Stromal cell of bone marrow (primary cell): ENCODE data around the gene IRS1.
A peak's percentile ranks its signal among the peaks of the same experiment; 100 is the strongest.

ENCODE experiments used
- DNase-seq: peaks from one replicate; pipeline ENCODE4 v3.0.0-alpha.2; 2012; ENCODE audit warnings: low read depth

The IRS1 gene

DNA sequence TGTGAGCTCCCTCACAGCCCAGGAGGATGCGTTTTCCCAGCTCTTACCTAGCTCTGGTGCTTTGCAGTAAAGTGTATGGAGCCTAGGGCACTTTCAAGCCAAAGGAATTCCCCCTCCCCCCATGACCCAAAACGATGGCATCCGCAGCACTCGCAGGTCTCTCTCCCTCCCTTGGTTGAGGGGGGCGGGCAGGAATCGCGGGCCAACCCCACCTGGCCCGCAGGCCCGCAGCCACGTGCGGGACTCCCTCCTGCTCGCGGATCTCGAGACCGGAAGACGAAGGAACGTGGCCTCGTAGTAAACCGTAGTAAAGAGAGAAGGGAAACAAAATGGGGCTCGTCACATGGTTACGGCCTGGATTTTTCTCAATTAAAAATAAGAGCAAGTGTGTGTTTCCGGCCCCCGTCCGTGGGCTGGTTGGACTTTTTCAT lies 8.5 kb downstream of the IRS1 start:
- peak; percentile 46 for DNase-seq

DNA sequence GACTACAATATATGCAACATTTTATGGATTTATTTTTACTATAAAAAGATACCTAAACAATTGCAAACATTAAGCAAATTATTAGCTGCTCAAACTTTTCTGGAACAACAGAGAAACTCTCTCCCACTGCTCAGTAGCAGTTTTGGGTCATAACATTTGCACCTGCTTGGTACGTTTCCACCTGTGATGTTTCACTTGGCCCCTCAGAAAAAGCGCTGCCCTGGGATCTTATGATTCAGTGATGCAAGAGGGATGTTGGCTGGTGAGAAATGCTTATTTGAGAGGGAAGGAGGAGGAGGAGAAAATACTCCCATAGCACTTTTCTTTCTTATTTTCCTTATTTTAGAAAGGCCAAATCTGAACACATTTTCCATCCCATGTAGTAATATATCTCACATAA lies 9.2 kb downstream of the IRS1 start:
- no peak for DNase-seq

DNA sequence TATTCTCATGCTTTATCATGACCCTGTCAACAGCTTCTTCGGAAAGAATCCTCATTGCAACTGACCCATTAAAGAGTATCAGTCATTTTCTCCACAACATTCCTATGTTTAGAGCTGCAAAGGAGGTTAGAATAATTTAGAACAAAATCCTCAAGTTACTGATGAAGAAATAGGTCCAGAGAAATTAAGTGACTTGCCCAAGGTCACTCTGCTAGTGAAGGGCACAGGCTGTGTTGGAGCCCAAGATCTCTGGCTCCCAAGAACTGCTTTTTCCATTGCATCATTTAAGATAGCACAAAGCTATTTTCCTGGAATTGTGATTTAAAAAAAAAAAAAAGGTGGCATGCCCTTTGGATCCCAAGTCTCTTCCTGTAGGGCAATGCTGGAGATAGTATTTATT lies 9.6 kb downstream of the IRS1 start:
- no peak for DNase-seq

DNA sequence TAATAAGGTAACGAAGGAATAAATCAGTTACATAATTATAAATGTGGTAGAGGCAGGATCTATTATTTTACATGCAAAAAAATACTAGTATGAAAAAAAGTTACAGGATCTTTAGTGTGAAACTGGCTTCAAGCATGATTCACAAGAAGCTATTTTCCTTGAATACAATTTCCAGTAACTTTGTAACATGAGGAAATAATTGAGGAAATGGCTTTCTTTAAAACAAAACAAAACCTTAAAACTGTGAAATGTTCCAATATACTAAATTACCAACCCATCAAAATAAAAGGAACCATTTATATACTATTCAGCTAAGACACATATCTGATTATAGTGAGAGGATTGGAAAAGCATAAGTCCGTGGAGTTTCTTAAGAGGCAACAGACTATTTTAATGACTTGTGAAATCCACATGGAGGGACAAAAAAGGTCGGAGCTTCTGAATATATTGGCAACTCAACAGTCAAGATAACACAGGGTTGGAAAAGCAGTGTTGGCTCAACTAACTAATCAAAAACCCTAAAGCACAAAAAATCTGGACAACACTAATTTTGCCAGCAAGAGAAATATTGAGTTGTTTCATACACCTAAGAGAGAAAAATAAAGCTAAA lies 10.6 kb downstream of the IRS1 start:
- DNase-seq = no peak

DNA sequence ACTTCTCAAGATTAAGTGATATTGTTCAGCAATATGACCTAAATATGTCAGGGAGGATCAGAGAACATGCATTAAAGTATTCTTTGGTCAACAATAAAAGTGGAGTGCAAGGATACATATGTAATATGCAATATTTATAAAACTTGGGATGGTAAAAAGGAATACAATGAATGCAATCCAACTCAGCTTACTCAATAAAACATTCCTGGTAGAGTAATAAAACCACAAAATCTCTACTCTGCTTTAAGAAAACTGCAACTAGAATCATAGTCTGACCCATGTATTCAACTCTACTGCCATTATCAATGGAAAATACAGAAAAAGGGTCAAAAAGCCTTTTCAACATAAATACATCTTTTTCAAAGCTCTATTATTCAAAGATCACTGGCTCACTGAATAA lies 11.6 kb downstream of the IRS1 start:
- DNase-seq = no peak

DNA sequence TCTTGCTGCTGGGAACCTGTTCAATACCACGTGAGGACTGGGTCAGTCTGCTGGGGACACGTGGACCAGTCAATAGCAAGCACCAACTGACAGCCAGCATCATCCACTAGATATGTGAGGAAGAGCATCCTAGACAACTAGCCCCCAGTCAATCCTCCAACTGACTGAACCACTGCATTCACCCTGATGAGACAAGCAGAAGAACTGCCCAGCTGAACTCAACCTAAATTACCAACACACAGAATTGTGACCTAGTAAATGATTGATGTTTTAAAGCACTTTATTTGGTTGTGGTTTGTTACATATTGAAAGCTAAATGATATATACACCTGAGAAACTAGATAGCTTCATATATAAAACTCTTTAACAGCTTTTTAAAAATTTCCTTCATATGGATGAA lies 15.7 kb downstream of the IRS1 start:
- DNase-seq = no peak

DNA sequence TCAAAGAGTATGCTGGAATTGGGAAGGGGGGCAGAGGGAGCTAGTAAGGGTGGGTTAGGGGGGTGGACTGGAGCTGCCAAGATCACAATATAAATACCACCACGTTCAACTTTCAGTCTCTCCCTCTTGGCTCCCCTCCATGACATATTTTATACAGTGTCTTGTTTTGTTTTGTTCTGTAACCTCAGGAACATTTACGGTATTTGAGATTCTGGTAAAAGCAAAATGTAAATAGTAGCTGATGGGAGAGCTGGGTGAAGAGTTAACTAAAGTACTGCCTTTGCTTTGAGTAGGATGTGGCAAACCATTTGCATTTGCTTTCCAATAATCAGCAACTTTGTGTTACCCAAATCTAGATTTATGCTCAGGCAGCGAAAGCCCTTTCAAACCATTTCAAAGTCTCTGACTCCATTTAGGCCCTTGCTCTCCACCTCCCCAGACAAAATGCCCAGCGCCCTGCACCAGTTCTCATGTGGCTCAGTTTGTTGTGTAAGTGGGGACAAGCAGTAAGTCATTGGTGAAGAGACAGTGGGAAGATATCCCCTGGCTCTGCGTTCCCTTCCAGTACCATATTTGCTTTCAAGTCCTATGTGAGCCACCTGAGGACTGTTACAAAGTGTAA lies 17.4 kb downstream of the IRS1 start:
- no peak for DNase-seq

DNA sequence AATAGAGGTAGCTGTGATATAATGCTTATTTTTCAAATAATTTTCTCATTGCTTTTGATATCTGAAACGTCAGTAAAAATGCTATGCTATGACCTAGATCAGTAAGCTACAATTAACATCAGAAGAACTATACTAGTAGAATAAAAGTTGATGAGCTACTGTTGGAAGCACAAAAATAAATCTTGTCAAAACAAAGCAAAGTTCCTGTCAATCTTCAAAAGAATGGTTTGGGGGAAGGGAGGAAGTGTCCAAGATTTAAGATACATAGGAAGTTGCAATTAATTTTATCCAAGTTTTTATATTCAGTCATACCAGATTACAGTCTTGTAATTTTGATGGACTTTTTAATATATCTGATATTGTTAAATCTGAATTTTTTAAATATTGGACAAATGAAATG lies 19.2 kb downstream of the IRS1 start:
- no peak for DNase-seq

DNA sequence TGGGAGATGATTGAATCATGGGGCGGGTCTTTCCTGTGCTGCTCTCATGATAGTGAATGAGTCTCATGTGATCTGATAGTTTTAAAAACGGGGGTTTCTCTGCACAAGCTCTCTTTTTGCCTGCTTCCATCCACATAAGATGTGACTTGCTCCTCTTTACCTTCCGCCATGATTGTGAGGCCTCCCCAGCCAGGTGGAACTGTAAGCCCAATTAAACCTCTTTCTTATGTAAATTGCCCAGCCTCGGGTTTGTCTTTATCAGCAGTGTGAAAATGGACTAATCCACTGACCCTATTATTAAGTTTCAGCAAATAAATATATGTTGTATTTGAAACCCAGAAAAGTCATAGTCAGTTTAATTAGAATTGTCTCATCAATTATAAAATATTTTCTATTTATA lies 22.0 kb downstream of the IRS1 start:
- no peak for DNase-seq

DNA sequence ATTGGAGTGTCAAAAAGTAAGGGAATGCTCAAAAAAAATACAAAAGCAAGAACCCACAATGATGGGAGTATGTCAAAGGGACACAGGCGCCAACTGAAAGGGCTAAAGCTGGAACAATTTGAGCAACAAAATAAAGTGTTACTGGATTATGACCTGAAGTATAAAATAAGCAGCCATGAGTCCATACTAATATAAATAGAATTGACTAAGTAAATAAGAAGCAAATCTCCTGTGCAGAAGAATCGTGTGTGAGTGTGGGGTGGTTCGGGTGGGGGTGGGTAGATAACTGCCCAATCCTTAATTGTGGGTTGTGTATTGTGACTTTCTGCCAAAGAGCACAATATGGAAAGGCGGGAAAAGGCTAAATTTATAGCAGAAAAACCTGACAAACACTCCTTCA lies 23.5 kb downstream of the IRS1 start:
- DNase-seq = no peak

DNA sequence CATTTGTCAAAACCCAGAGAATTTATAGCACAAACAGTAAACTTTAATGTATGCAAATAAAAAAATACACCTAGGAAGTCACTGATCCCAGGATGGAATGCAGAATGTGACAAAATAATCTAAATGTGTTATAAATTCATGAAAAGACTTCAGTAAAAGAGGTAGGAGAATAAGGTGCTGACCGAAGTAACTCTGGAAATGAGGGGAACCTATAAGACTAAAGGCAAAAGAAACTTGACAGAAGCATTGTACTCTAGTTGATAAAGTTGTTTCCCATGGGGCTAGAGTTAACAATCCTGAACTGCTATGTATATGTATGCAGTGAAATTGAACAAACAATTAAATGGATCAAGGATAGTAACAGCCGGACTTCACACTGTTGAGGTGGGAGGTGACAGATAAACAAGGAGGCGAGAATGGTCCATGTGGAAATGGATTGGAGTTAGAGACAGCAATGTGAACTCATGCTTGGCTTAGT lies 24.5 kb downstream of the IRS1 start:
- no peak for DNase-seq

DNA sequence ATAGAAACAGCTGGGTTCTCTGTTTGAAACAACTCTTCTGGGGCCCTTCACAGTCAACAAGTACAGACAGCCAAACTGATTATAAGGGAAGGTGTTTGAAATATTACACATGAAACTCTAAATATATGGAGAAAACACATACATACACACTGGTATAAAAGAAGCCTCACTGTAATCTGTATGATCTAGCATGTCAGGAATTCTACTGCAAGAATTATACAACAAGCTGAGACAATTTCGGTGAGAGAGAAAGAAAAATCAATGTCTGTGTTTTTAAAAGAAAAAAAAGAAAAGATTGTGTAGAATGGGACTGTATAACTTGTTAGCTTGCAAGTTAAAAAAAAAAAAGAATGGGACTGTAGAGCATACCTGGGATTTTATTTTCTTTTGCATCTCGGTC lies 26.3 kb downstream of the IRS1 start:
- DNase-seq = no peak

DNA sequence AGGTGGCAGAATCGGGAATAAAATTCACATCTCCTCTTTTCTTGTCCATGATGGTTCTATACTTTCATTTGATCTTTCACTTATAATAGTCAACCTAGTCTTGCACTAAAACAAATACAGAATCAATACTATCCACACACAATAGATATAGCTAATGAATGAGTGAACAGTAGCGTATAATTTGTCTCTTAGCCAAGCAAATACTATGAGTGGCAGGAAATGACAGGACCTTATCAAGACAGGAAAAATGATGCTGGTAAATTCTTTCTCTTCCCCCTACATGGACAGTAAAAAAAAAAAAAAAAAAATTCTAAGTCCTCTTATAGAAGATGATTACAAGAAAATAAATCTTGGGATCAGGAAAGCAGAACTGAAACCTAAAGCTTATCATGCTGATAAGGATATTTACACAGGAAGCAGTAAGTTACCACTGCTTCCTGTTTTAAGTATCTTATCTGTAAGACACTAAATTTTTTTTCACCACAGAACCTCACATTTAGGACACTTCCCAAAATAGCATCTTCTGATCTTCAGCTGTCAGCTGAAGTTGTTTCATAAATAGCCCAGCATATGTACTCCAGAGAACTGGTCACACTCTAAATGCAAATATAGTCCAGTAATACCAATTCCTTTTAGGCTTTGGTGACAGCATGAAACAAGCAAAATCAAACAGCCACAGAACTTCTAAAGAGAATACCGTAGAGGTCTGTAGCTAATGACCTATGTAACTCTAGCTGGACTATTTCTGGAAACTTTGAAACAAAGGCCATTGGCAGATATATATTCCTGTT lies 27.0 kb downstream of the IRS1 start:
- no peak for DNase-seq

DNA sequence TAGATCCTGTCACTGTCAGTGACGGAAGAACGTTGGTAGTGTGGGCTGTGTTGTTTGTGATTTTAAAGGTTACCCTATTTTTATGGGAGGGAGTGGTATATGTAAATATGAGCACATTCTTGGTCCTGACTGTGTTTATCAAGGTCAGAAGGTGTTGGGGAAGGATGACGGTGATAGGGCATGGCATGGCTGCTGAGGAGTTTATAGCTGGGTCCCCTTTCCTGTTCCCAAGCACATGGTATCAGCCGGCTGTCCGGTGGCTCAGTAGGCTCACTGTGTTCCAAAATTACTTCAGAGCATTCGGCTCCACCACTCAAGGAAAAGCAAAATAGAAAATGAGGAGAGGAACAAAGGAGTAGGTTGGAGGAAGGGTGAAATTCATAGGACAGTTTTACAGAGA lies 28.6 kb downstream of the IRS1 start:
- no peak for DNase-seq

DNA sequence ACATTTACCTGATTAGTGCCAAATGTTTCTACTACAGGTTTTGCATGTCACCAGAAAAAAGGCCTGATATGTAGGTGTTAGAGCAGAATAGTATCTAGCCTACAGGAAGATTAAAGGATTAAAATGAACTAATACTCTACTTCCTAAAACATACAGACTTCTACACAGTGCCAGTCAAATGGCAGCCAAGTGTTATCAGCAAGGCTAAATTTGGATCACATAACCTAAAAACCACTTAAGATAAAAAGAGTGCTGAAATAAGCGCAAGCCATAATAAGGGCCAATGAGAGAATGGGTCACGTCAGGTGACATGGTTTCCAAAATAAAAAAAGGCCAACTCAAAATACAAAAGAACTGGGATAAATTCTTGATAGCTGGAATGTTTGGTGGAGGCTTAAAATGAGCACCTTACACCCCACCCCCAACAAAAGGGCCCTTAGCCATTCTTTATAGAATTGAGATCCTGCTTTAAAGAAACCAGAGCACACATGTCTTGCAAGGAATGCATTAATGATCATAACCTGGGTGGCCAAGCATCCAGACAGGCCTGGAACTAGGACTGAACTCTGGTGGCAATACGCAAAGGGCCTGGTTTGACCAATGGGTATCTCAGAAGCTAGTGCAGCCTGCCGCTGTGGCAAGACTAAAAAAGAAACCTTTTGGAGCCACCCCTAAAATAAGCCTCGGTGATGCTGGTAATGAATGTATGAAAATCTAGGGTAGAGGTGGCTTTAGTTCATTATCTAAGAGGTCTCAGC lies 32.4 kb downstream of the IRS1 start:
- no peak for DNase-seq

DNA sequence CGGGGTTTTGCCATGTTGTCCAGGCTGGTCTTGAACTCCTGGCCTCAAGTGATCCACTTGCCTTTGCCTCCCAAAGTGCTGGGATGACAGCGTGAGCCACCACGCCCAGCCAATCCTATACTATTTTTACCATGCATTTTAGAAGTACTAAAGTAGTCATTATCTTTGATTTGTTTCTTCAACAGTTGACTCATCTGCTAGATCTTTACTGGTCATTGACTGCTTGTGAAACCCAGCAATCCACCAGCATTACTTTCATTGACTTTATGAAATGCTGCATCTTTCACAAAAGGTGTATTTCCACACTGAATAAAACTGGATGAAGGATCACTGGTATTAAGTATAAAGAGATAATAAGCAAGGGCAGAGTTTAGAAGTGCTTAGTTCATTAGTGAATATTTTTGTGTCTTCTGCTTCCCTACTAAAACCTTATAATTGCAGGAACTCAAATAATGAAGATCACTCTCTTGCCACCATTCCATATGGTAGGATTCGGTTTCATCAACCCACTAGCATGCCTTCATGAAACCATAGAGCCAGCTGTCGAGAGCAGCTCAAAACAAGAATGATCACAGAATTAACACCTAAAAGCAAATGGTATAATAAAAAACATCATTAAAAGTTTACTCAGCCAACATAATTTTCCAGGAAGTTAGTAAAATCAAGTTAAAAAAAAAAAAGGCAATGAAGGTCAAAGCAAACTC lies 33.1 kb downstream of the IRS1 start:
- no peak for DNase-seq

DNA sequence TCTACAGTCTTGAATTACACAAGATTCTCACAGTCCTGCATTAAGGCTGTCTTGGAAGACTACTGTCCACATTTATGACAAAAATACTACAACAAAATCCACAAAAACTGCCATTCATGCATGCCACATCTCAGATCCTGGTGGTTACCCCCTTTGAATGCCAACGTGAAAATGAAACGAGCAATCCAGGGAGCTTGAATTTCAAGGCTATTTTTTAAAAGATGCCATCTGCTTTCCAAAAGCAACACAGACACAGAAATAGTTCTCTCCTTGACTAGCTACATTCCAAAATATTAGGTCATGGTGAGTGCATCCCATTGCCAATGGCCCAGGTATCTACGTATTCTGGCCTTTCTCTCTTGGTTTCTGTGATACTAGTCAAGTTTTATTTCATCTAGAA lies 36.3 kb downstream of the IRS1 start:
- DNase-seq = no peak

DNA sequence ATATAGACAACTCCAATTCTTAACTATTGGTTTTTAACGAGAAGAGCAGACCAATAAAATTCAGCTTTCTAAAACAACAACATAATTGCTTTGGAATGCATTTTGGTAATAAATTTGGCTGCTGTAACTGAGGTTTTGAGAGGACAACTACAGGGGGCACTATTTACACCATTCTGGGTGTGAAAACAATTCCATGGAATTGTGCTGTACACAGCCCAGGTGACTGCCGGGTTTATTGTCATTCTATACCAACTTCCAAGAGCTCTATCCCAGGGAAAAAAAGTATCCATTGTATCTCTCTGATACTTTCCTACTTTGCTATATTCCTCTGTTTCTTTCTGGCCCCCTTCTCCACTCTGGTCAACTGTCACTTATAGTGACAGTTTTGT lies 38.4 kb downstream of the IRS1 start:
- DNase-seq = no peak

DNA sequence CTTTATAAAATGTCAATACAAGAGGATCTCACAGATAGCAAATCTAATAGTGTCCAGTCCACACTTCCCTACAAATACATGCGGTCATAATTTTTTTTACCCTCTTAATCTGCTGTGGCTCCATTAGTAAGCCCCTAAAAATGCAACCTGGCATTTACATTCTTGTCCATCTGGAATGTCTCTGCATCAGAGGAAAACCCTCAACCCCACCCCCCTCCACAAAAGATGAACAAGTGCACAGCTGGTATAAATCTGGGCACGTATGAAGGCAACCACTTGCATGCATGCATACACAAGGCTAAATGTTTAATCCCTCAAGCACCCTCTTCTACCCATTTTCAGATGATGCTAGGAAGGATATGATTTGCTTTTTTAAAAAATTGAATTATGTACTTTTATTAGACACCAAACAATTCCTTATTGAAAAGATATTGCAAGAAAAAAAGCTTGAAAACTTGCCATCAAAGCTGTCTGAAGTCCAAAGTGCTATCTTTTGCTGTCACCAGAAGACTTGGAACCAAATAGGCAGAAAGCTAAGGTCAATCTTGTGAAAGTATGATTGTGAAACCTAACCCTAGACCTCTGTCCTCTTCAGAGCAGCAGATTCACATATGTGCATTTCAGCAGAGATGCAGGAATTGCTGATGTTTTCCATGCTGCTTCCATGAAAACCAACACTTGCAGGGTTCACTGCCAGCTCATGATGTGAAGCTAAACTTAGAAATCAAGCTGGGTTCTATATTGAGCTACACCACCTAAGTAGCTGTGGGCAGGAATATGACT lies 39.0 kb downstream of the IRS1 start:
- DNase-seq = no peak

DNA sequence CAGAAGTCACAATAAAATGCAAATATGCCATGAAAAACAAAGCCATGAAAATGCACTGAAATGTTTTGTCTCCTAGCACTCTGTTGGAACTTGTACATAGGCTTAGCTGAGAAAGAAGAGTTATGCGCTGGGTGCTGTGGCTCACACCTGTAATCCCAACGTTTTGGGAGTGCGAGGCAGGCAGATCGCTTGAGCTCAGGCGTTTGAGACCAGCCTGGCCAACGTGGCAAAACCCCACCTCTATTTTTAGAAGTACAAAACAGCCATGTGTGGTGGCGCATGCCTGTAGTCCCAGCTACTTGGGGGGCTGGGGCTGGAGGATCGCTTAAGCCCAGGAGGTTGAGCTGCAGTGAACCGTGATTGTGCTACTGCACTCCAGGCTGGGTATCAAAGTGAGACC lies 39.9 kb downstream of the IRS1 start:
- DNase-seq = no peak

DNA sequence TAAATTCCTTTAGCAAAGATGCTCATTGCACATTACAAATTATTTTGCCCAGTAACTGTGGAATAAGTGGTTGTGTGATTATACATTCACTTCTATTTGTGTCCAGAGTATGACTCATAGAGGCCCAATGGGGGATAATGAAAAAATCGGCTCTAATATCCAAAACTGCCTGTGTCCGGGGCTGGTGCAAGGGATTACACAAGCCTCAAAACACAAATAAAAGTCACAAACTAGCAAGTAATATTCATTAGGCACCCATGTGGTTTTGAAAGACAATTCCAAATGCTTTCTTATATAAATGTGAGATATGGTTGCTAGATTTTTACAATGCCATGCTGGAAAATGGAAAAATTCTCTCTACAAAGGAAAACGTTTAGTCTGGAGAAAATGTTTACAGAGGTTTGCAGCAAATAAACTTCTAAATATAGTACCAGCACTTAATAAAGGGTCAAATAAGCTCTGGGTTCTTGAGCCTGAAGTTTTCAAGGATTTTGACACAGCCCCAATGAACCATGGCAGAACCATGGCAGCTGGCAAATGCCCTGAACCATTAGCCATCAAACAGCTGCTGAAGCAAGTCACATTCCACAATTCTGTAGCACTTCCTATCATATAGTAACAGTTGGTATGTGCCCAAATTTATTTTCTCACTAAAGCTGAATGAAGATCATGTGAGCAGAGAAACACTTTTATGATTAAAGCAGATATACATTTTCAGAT lies 40.5 kb downstream of the IRS1 start:
- peak; percentile 81 for DNase-seq
